NCI-H345 treated with DMSO at 0.1 percent for 48 hours (cell line): ENCODE measurements around the gene CIB1.

Experiments
- DNase-seq: peaks from one replicate; lab custom pipeline; 2025; ENCODE audit not compliant: unreplicated experiment; lab: John Stamatoyannopoulos, UW

CIB1 gene

DNA sequence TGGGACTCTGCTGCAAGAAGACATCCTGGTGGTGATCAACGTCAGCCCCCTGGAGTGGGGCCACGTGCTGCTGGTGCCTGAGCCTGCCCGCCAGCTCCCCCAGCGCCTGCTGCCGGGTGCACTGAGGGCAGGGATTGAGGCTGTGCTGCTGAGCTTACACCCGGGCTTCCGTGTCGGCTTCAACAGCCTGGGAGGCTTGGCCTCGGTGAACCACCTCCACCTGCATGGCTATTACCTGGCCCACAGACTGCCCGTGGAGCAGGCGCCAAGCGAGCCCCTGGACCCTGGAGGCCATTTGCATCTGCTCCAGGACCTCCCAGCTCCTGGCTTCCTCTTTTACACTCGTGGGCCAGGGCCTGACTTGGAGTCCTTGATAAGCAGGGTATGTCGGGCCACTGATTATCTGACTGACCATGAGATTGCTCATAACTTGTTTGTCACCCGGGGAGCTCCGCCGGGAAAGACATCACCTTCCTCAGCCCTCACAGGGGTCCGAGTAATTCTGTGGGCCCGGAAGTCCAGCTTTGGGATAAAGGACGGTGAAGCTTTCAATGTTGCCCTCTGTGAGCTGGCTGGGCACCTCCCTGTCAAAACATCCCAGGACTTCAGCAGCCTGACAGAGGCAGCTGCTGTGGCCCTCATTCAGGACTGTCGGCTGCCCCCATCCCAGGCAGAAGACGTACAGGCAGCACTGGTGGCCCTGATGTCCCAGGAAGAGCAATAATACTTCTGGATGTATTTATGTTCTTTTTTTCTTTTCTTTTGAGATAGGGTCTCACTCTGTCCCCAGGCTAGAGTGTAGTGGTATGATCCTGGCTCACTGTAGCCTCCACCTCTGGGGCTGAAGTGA lies 7.8 kb upstream of the CIB1 start:
- no peak for DNase-seq

DNA sequence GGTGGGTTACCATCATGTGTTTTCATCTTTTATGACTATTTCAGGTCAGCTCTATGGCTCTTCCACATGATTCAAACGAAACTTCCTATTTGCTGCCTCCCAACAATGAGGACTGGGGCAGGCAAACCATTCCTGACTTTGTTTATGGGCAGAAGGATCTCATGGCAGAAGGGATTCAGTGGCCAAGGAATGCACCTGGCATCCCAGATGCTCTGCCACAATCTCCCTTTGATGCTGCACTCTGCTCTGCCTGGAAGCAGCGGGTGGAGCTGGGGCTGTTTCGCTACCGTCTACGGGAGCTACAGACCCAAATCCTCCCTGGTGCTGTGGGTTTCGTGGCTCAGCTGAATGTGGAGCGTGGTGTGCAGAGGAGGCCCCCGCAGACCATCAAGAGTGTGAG lies 7.1 kb upstream of the CIB1 start:
- no peak for DNase-seq

DNA sequence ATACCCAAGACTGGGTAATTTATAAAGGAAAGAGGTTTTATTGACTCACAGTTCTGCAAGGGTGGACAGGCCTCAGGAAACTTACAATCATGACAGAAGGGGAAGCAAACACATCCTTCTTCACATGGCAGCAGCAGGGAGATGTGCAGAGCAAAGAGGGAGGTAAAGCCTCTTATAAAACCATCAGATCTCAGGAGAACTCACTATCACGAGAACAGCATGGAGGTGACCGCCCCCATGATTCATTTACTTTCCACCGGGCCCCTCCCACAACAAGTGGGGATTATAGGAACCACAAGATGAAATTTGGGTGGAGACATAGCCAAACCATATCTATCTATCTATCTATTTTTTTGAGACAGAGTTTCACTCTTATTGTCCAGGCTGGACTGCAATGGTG lies 5.6 kb upstream of the CIB1 start:
- DNase-seq, result no peak

- DNase-seq, result peak; percentile 39
These were observed 601 bp upstream of the CIB1 start, which contains the start of gene GDPGP1 for GRCh38 chr15:90234096-90234988. GDPGP1 (plus strand) TSS chr15:90234209; CDS start chr15:90240909, 6,700 bp downstream.

DNA sequence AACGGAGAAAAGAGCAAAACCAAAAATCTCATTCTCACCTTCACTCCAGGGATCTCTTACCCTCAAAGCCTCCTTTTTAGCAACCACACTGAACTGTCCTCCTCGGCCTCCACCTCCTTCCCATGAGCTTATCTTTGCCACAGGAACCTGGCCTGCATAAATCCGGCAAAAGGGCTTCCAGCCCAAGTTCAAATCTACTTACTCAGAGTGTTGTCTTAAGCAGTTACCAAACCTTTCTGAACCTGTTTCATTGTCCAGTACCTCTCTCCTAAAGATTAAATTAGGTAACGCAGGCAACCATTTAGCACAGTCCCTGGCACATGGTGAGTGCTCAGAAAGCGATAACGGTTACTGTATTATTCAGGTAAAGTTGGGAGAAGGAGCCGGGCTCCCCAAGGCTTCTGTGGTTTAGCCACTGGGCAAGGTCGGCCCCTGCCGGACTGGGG lies 777 bp downstream of the CIB1 start:
- no peak for DNase-seq

- DNase-seq, result no peak
These were observed 1.5 kb downstream of the CIB1 start for GRCh38 chr15:90232196-90232595.

GRCh38 chr15:90231028-90232017 lies 2.4 kb downstream of the CIB1 start:
- no peak for DNase-seq

DNA sequence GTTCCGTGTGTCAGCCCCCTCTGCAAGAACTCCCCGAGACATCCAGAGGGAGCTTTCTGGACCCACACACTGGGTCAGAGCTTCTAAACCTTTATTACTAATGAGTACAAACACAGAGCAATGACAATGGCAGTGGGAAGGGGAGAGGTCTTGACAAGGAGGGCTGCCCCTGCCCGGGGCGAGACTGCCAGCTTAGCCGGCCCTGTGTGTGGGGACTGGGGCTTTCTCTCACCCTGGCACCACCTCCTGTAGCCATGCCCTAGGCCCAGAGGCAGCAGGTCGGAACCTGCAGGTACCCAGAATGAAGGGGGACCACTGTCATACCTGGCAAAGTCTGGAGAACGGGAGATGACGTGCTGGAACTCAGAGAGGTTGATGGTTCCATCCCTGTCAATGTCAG lies 3.1 kb downstream of the CIB1 start:
- no peak for DNase-seq

- no peak for DNase-seq
These were observed 3.7 kb downstream of the CIB1 start for GRCh38 chr15:90230071-90230494.

DNA sequence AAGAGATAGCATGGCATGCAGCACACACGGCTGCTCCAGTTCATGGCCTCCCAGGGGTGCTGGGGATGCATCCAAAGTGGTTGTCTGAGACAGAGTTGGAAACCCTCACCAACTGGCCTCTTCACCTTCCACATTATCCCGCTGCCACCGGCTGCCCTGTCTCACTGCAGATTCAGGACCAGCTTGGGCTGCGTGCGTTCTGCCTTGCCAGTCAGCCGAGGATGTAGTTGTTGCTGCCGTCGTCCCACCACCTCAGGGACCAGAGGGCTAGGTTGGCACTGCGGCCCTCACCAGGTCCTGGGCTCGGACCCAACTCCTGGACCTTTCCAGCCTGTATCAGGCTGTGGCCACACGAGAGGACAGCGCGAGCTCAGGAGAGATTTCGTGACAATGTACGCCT lies 4.8 kb downstream of the CIB1 start:
- no peak for DNase-seq

- no peak for DNase-seq
These were observed 5.6 kb downstream of the CIB1 start for GRCh38 chr15:90227816-90228772.

DNA sequence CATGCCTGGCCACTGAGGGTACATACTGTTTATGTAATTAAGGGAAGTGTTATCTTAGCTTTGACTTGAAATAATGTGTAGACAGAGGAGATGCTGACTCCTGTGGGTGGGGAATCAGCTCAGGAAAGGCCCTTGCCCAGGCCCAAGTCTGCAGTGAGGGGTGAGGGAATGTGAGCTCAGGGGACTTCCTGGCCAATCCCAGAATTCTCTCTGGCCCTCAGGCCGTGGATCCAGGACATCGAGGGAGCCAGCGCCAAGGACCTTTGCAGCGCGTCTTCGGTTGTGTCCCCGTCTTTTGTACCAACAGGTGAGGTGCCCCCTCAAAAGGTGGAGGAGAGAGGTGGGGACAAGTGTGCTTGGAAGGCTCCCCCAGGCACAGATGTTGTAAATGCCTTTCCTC lies 6.4 kb downstream of the CIB1 start:
- no peak for DNase-seq

DNA sequence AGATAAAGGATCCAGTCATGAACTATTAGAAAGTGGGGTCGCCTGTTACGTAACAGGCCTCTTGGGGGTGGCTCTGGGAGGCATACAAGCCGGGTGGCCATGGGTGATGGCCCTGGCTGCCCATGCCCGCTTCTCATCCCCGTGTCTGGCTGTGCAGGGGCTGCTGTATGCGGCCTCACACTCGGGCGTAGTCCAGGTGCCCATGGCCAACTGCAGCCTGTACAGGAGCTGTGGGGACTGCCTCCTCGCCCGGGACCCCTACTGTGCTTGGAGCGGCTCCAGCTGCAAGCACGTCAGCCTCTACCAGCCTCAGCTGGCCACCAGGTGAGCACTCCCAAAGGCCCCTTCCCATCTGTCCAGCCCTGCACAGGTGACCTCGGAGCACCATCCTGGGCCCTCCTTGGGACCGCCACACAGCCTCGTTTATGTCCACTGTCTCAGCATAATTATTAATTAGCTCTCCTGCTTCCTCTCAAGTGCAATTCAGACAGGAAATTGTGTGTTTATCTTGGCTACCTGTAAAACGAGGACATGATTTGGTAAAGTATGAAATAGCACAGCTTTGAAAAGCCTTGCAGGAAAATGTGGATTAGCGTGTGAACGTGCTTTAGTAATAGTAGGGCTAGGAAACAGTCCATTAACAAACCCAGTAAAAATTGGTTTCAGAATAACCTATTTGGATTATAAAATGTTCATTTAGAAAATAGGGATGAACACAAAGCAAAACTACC lies 8.1 kb downstream of the CIB1 start:
- peak; percentile 20 for DNase-seq

DNA sequence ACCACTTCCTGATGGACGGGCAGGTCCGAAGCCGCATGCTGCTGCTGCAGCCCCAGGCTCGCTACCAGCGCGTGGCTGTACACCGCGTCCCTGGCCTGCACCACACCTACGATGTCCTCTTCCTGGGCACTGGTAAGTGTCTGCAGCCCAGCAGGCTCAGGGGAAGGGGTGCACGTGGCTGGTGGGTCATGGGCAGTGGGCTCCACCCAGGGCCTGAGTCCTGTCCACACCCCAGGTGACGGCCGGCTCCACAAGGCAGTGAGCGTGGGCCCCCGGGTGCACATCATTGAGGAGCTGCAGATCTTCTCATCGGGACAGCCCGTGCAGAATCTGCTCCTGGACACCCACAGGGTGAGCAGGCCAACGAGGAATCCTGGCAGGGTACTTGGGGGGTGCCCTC lies 8.7 kb downstream of the CIB1 start:
- DNase-seq, result no peak

DNA sequence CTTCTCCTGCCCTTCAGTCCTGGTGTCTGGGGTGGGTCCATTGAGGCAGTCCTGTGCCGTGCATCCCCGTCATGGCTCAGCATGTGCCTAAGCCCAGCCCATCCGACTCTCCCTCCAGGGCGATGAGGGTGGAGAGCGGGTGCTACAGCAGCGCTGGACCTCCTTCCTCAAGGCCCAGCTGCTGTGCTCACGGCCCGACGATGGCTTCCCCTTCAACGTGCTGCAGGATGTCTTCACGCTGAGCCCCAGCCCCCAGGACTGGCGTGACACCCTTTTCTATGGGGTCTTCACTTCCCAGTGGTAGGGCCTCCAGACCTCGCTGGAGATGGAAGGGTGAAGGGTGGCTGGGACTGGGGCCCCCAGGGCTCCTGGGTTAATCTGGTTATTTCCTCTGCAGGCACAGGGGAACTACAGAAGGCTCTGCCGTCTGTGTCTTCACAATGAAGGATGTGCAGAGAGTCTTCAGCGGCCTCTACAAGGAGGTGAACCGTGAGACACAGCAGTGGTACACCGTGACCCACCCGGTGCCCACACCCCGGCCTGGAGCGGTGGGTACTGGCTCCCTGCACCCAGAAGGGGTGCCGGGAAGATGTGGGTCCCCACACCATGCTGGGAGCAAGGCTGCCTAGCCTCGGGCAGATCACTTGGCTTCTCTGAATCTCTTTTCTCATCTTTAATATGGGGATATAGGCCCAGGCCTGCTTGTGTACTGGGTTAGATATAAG lies 10.1 kb downstream of the CIB1 start:
- no peak for DNase-seq

DNA sequence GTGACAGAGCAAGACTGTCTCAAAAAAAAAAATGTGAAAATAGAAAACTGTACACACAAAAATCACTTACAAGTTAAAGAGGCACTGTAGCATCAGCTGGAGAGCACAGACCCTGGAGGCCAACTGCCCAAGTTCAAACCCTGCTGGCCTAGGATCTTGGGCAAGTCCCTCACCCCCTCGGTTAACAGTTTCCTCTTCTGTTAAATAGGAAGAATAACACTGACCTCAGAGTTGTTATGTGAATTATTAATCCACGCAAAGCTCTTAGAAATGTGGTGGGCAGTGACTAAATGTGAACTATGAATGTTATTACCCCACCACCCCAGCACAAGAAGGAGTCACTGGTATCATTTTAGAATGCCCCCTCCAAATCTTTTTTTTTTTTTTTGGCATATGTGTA lies 11.2 kb downstream of the CIB1 start:
- no peak for DNase-seq

GRCh38 chr15:90221246-90221900 lies 12.4 kb downstream of the CIB1 start:
- DNase-seq, result peak; percentile 8
